HG03378 (cell line): ENCODE results near the gene ZMAT1.
A peak's percentile ranks its signal among the peaks of the same experiment; 100 is the strongest.
"Not testable (repeated sequence)": the region's sequence is repeated elsewhere in the genome, so short reads cannot be mapped to it uniquely, and the experiment has no call there.

Experiments
- ATAC-seq: cut with Tn5 transposase; IDR thresholded peaks from one replicate; pipeline ENCODE4 v1.9.1; 2021; ENCODE audit warnings: mild to moderate bottlenecking, moderate library complexity; ENCODE audit not compliant: unreplicated experiment

The ZMAT1 gene

GRCh38 chrX:101931488-101932248 is at the start of gene ZMAT1:
TSS of gene ZMAT1 (minus strand) at chrX:101932027. CDS start at chrX:101932008, 19 bp downstream.
- ATAC-seq, result peak; percentile 87

DNA sequence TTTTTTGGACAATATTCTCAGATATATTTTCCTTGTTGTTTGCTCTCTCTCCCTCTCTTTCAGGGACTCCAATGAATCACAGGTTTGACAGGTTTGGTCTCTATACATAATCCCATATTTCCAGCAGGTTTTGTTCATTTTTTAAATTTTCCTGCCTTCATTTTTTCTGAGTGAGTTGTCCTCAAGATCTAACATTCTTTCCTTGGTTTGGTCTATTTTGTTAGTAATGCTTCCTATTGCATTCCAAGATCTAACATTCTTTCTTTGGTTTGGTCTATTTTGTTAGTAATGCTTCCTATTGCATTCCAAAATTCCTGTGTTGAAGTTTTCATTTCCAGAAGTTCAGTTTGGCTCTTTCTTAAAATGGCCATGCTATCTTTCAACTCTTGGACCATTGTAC is 45.3 kb upstream of the ZMAT1 start:
- no peak for ATAC-seq

GRCh38 chrX:101973066-101973465 is 41.2 kb upstream of the ZMAT1 start:
- ATAC-seq, result no peak

DNA sequence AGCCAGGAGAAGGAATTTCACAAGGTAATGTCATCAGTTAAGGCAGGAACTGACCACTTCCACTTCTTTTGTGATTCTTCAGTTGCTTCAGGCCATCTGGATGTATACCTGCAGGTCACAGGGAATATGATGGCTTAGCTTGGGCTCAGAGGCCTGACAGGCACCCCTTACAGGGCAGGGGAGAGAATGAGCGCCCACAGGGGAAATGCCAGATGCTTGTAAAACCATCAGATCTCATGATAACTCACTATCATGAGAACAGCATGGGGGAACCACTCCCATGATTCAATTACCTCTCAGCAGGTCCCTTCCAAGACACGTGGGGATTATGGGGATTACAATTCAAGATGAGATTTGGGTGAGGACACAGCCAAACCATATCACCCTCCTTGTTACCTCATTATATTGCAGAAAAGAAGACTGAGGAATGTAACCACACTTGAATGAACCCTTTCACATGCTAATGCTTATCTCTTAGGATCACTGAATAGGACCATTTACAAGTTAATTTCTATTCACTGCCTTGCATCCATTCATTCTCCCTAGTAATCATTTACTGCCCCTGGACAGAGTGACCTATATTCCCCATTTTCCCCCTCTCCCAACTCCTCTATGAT is 33.2 kb upstream of the ZMAT1 start:
- ATAC-seq, result not testable (repeated sequence)

DNA sequence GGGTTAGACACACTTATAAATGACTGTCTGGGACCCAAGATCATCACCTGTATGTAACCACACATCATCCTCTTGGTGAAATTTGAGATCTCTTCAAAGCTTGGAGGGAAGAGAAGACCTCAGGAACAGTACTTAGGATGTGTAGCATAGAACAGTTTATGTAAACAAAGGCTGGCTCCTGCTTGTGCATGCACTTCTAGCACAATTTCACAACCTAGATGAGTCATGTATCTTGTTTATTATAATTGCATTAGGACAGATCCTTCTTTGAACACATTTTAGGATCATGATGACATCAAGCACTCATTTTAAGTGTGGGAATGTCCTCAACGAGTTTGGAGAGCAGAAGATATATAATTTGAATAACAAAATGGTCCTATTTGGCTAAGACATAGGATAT is 26.3 kb upstream of the ZMAT1 start:
- no peak for ATAC-seq

- no peak for ATAC-seq
Measured at GRCh38 chrX:101957174-101957573, 25.3 kb upstream of the ZMAT1 start.

GRCh38 chrX:101956556-101956955 is 24.7 kb upstream of the ZMAT1 start:
- no peak for ATAC-seq

DNA sequence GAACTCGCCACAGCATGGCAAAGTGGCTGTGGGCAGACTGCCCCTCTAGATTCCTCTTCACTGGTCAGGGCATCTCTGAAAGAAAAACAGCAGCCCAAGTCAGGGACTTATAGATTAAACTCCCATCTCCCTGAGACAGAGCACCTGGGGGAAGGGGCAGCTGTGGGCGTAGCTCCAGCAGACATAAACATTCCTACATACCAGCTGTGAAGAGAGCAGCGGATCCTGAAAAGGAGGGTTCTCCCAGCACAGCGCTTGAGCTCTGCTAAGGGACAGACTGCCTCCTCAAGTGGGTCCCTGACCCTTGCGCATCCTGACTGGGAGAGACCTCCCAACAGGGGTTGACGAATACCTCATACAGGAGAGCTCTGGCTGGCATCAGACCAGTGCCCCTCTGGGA is 18.8 kb upstream of the ZMAT1 start:
- ATAC-seq, result no peak

DNA sequence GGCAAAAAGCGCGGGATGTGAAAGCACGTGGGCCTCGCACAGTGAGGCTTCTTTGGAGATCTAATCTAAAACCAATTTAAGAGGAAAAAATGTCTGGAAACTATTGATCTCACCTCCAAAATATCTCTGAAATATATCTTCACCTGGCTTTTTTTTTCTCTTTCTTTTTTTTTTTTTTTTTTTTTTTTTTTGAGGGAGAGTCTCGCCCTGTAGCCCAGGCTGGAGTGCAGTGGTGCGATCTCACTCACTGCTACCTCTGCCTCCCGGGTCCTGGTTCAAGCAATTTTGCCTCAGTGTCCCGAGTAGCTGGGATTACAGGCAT is 383 bp upstream of the ZMAT1 start:
- no peak for ATAC-seq

DNA sequence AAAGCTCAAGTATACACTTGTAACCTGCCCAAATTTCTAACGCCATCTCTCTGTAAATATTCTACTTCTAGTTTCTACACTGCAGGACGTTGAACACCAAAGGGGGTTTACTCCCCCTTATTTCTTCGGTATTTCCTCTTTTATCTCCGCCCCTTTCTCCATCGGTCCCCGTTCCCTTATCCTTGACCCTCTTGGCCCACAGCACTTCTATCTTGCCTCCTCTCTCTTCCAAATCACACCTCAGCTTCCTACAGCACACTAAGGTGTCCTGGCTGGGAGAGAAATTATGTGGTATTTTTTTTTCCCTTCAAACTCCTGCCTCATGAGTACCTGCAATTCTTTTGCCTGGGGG is 715 bp downstream of the ZMAT1 start:
- peak; percentile 18 for ATAC-seq

GRCh38 chrX:101925733-101926132 is 6.1 kb downstream of the ZMAT1 start:
- no peak for ATAC-seq

DNA sequence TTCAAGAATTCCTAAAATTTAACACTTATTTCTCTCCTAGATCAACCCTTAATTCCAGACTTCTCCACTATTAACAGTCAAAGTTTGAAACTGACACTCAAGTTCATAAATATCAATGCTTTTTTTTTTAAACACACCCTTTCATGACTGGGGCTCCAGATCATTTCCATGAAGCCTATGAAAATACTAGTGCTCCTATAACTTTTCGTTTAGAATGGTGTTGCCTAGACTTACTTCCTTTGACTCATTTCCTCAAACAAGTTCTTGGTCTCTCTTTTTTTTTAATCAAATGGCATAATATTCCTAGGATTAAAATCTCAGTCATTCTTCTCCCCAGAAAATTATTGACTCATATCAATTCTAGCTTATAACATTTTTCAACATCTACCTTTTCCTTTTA is 13.1 kb downstream of the ZMAT1 start:
- ATAC-seq, result no peak

GRCh38 chrX:101906136-101906796 is 25.6 kb downstream of the ZMAT1 start:
- no peak for ATAC-seq

DNA sequence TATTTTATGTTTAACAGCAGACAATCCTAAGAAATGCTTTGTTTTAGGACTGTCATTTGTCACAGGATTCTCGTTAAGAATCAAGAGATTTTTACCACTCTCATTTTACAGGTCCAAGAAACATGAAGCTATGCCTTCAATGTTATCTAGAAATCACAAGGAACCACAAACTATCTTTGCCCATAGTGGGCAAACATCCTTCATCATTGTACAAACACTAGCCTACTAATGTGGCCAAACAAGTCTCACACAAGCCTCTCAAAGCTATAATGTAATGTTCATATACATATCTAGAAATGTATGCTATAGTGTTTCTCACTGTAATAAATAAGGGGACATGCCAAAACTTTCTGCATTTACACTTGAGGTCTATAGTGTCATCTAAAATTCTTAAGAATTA is 26.8 kb downstream of the ZMAT1 start:
- ATAC-seq, result no peak
